ENCODE data around the gene IPMK. TPM values are rescaled to one million over a fixed set of nuclear protein-coding genes. Genes with fewer than 3 reads are reported as not detected.
A peak's percentile ranks its signal among the peaks of the same experiment; 100 is the strongest.

Gene IPMK
- total and polyA plus RNA-seq, 9 of the 15 experiments (the other 6 are each of a cell fraction or from before 2014, with no cell fraction given) = 0.98 to 4.4 (median 2.7) TPM

DNA sequence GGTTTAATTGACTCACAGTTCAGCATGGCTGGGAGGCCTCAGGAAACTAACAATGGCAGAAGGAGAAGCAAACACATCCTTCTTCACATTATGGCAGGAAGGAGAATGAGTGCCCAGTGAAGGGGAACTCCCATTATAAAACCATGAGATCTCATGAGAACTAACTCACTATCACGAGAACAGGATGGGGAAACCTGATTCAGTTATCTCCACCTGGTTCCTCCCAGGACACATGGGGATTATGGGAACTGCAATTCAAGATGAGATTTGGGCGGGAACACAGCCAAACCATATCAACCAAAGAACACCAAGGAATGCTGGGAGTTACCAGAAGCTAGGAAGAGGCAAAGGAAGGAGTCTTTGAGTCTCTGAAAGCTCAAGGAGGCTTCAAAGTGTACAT lies 94.3 kb downstream of the IPMK start:
- Histone ChIP-seq H3K36me3 (ENCODE audit: control insufficient read depth, insufficient read depth, low read length) (no peaks in the 10 kb centered on the region), H3K9me3 (replicated peaks; ENCODE audit: control insufficient read depth, insufficient read depth, low read depth, low read length) (no peaks in the 10 kb centered on the region), H4K20me1 (replicated peaks; ENCODE audit: control insufficient read depth, insufficient read depth, low read length) (no peaks in the 10 kb centered on the region), H3K9me1 (ENCODE audit: control insufficient read depth, insufficient read depth, low read length) (no peaks in the 10 kb centered on the region), H3K4me2 (ENCODE audit: insufficient read depth, low read length) (no peak overlapping the region), H3K27ac (ENCODE audit: extremely low read depth, low read depth, low read length) (no peak overlapping the region), H3K27me3 (ENCODE audit: control insufficient read depth in 2 of 2, insufficient read depth in 2 of 2, low read length in 2 of 2) (no peaks in the 10 kb centered on the region), H3K4me1 (replicated peaks in 1 of 2; ENCODE audit: control insufficient read depth in 2 of 2, insufficient read depth in 2 of 2, low read length in 2 of 2) (no peaks in the 10 kb centered on the region), H3K9ac (ENCODE audit: insufficient read depth in 1 of 2, low read depth in 2 of 2, low read length in 2 of 2) (no peak overlapping the region), H3K4me3 (no peak overlapping the region), H2AFZ (ENCODE audit: low read depth, low read length) (no peak overlapping the region), H3K79me2 (ENCODE audit: control insufficient read depth, insufficient read depth, low read length) (no peaks in the 10 kb centered on the region)
- ATAC-seq (no peak), DNase-seq (ENCODE audit: extremely low read depth in 1 of 4, low spot score in 3 of 4) (peak in 1 of 4 experiments; percentile 9), FAIRE-seq (no peak)
- BruUV-seq (replicated peaks) = no TSS peak
- intact Hi-C loops (cut with micrococcal nuclease) (loop anchor here (10.0 kb wide), 1 partner anchor 361 kb away; no protein-coding TSS in a partner anchor), in situ Hi-C loops (cut with MboI) (loop anchor here (25.0 kb wide), 1 partner anchor 836 kb away; no protein-coding TSS in a partner anchor)
- ChIA-PET POLR2A (no interaction called here), CTCF (ENCODE audit: low intra/inter-chr PET ratio) (no interaction called here)
- TF ChIP-seq ZFP1 (CRISPR knock-in tag; IDR thresholded peaks at IDR 0.05) = no peak
- no peak for TF ChIP-seq MAFK (IDR thresholded peaks at IDR 0.05; ENCODE audit: low read length)
- peak; percentile 61; the same call in 1 of the 2 replicates for TF ChIP-seq CHD2 (IDR thresholded peaks at IDR 0.05; ENCODE audit: low read depth, low read length)
- WGBS (ENCODE audit: insufficient coverage, low coverage, missing lambda C conversion rate) = 0% methylated on average over 2 of the region's 2 CpGs

DNA sequence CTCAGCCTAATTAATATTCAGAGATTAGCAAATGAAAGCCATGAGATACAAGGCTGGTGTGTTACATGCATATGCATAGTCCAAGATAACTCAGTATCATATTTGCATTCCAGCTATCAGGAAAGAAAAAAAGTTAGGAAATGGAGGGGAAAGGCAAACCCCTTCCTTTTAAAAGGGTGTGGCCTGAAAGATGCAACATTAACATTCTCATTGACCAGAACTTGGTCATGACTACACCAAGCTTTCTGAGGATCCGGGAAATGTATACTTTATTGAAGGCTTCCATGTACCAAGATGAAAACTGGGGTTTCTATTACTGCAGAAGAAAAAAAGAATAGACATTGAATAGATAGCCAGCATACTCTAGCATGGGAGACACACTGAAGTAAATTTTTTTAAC lies 96.5 kb downstream of the IPMK start:
- in situ Hi-C loops (cut with MboI) = loop anchor here (25.0 kb wide), 1 partner anchor 834 kb away; no protein-coding TSS in a partner anchor
- no TSS peak for BruUV-seq (replicated peaks)
- Histone ChIP-seq H3K27ac (ENCODE audit: extremely low read depth, low read depth, low read length) (no peak overlapping the region), H3K4me2 (ENCODE audit: insufficient read depth, low read length) (no peak overlapping the region), H3K36me3 (ENCODE audit: control insufficient read depth, insufficient read depth, low read length) (no peaks in the 10 kb centered on the region), H3K4me3 (no peak overlapping the region), H2AFZ (ENCODE audit: low read depth, low read length) (no peak overlapping the region), H4K20me1 (replicated peaks; ENCODE audit: control insufficient read depth, insufficient read depth, low read length) (no peaks in the 10 kb centered on the region), H3K27me3 (ENCODE audit: control insufficient read depth in 2 of 2, insufficient read depth in 2 of 2, low read length in 2 of 2) (no peaks in the 10 kb centered on the region), H3K9me1 (ENCODE audit: control insufficient read depth, insufficient read depth, low read length) (no peaks in the 10 kb centered on the region), H3K9ac (ENCODE audit: insufficient read depth in 1 of 2, low read depth in 2 of 2, low read length in 2 of 2) (no peak overlapping the region), H3K79me2 (ENCODE audit: control insufficient read depth, insufficient read depth, low read length) (no peaks in the 10 kb centered on the region), H3K9me3 (replicated peaks; ENCODE audit: control insufficient read depth, insufficient read depth, low read depth, low read length) (no peaks in the 10 kb centered on the region), H3K4me1 (replicated peaks in 1 of 2; ENCODE audit: control insufficient read depth in 2 of 2, insufficient read depth in 2 of 2, low read length in 2 of 2) (no peaks in the 10 kb centered on the region)
- ChIA-PET CTCF (ENCODE audit: low intra/inter-chr PET ratio) (no interaction called here), POLR2A (interaction anchor here (1.0 kb wide), 1 partner anchor 118 kb away, joined by 3 read pairs; no protein-coding TSS in a partner anchor)
- ATAC-seq (no peak), FAIRE-seq (no peak), DNase-seq (ENCODE audit: extremely low read depth in 1 of 4, low spot score in 3 of 4) (no peak)
- intact Hi-C loops (cut with micrococcal nuclease) = loop anchor here (10.0 kb wide), 1 partner anchor 364 kb away; no protein-coding TSS in a partner anchor
- WGBS (ENCODE audit: insufficient coverage, low coverage, missing lambda C conversion rate) = 0% methylated on average over 1 of the region's 1 CpG
- no peak for TF ChIP-seq SREBF1 (IDR thresholded peaks at IDR 0.05; ENCODE audit: borderline replicate concordance, low read depth, low read length)
